Measurements from ENCODE around the gene TMPRSS4. TPM values are rescaled to one million over a fixed set of nuclear protein-coding genes. Genes with fewer than 3 reads are reported as not detected.

Gene TMPRSS4
- total RNA-seq, 1 experiment from 2014 or later, result 1.5 TPM

- Histone ChIP-seq H3K27me3 (ENCODE audit: insufficient read depth, low read length) (no peaks in the 10 kb centered on the region), H3K9ac (ENCODE audit: low read length) (no peak overlapping the region), H3K36me3 (ENCODE audit: control insufficient read depth in 1 of 2, insufficient read depth in 2 of 2, low read length in 2 of 2) (no peaks in the 10 kb centered on the region), H3K9me2 (ENCODE audit: insufficient read depth) (no peaks in the 10 kb centered on the region), H3K4me3 (replicated peaks in 1 of 2; ENCODE audit: low read depth in 1 of 2, low read length in 2 of 2) (no peak overlapping the region), H4K20me1 (ENCODE audit: insufficient read depth) (no peaks in the 10 kb centered on the region), H3K4me2 (ENCODE audit: low read length) (no peak overlapping the region), H3K4me1 (ENCODE audit: control insufficient read depth in 1 of 2, insufficient read depth in 2 of 2, low read length in 2 of 2) (peaks cover 3 to 15% of the 10 kb centered on the region in 2 experiments; a peak in 3 of 4 replicates), H3K79me2 (ENCODE audit: insufficient read depth, low read length) (no peaks in the 10 kb centered on the region), H3K27ac (ENCODE audit: low read depth, low read length) (no peak overlapping the region), H2AFZ (ENCODE audit: low read depth, low read length, poor library complexity, severe bottlenecking) (no peak overlapping the region), H3K9me3 (ENCODE audit: control insufficient read depth in 1 of 2, insufficient read depth in 1 of 2, low read depth in 1 of 2, low read length in 2 of 2) (no peaks in the 10 kb centered on the region)
- DNase-seq (ENCODE audit: low read depth, low spot score) (no peak), ATAC-seq (no peak)
- ChIA-PET RAD21 (ENCODE audit: low non-redundant PET in 1 of 2, low total read pairs in 2 of 2, uncharacterized antibody in 2 of 2, unreplicated experiment in 2 of 2) (interaction anchor here in 1 of 2 experiments (0.7 kb wide), 1 partner anchor 21 kb away, joined by 3 read pairs; no protein-coding TSS in a partner anchor), CTCF (interaction anchor here (0.6 to 3.0 kb wide), 2 partner anchors 22 to 393 kb away, joined by 3 to 14 read pairs; no protein-coding TSS in a partner anchor), POLR2A (no interaction called here)
- TF ChIP-seq MAX (IDR thresholded peaks at IDR 0.05) (no peak), YY1 (IDR thresholded peaks at IDR 0.05; ENCODE audit: extremely low read depth, insufficient replicate concordance, low read depth, low read length) (no peak), ZFX (IDR thresholded peaks at IDR 0.05) (no peak)
- BruUV-seq (replicated peaks), result no TSS peak
- intact Hi-C loops (cut with micrococcal nuclease), result loop anchor here (5.0 kb wide), 1 partner anchor 463 kb away; no protein-coding TSS in a partner anchor
Observed at GRCh38 chr11:118148856-118149255, 72.0 kb downstream of the TMPRSS4 start.

GRCh38 chr11:118149493-118149892, 72.6 kb downstream of the TMPRSS4 start:
- H3K9ac ChIP-seq (ENCODE audit: low read length), result no peak overlapping the region
- no peak overlapping the region for H3K4me3 ChIP-seq (replicated peaks in 1 of 2; ENCODE audit: low read depth in 1 of 2, low read length in 2 of 2)
- ATAC-seq, result no peak
- no peak for DNase-seq (ENCODE audit: low read depth, low spot score)
- H3K9me2 ChIP-seq (ENCODE audit: insufficient read depth), result no peaks in the 10 kb centered on the region
- no peaks in the 10 kb centered on the region for H4K20me1 ChIP-seq (ENCODE audit: insufficient read depth)
- no peaks in the 10 kb centered on the region for H3K36me3 ChIP-seq (ENCODE audit: control insufficient read depth in 1 of 2, insufficient read depth in 2 of 2, low read length in 2 of 2)
- no peak overlapping the region for H3K4me2 ChIP-seq (ENCODE audit: low read length)
- no peaks in the 10 kb centered on the region for H3K79me2 ChIP-seq (ENCODE audit: insufficient read depth, low read length)
- no peak for TF ChIP-seq REST (IDR thresholded peaks at IDR 0.05; ENCODE audit: low read depth)
- no peak for TF ChIP-seq EZH2 (IDR thresholded peaks at IDR 0.05)
- TF ChIP-seq RAD21 (IDR thresholded peaks at IDR 0.05; ENCODE audit: low read depth), result no peak
- no peak for TF ChIP-seq ZNF274 (IDR thresholded peaks at IDR 0.05; ENCODE audit: low read depth, low read length)
- TF ChIP-seq SP1 (IDR thresholded peaks at IDR 0.05; ENCODE audit: low read depth), result no peak
- TF ChIP-seq CTCF (IDR thresholded peaks at IDR 0.05 in 2 of 3, conservative IDR thresholded peaks at IDR 0.05 in 1 of 3; ENCODE audit: borderline replicate concordance in 1 of 3, insufficient read depth in 1 of 3, low read depth in 2 of 3, low read length in 2 of 3), result no peak
- no peak for TF ChIP-seq EGR1 (IDR thresholded peaks at IDR 0.05; ENCODE audit: low read depth)
- no peak for TF ChIP-seq CBX3 (IDR thresholded peaks at IDR 0.05; ENCODE audit: low read depth)
- no TSS peak for BruUV-seq (replicated peaks)
- CTCF ChIA-PET, result interaction anchor here (0.5 to 3.0 kb wide), 3 partner anchors 14 to 392 kb away, joined by 3 to 14 read pairs (median 3); no protein-coding TSS in a partner anchor
- intact Hi-C loops (cut with micrococcal nuclease), result loop anchor here (5.0 kb wide), 1 partner anchor 463 kb away; no protein-coding TSS in a partner anchor
- H3K27ac ChIP-seq (ENCODE audit: low read depth, low read length), result no peak overlapping the region
- H3K27me3 ChIP-seq (ENCODE audit: insufficient read depth, low read length), result no peaks in the 10 kb centered on the region
- H3K4me1 ChIP-seq (ENCODE audit: control insufficient read depth in 1 of 2, insufficient read depth in 2 of 2, low read length in 2 of 2), result peaks cover 3 to 15% of the 10 kb centered on the region in 2 experiments; a peak in 3 of 4 replicates
- H2AFZ ChIP-seq (ENCODE audit: low read depth, low read length, poor library complexity, severe bottlenecking), result no peak overlapping the region
- RAD21 ChIA-PET (ENCODE audit: low non-redundant PET in 1 of 2, low total read pairs in 2 of 2, uncharacterized antibody in 2 of 2, unreplicated experiment in 2 of 2), result no interaction called here
- H3K9me3 ChIP-seq (ENCODE audit: control insufficient read depth in 1 of 2, insufficient read depth in 1 of 2, low read depth in 1 of 2, low read length in 2 of 2), result no peaks in the 10 kb centered on the region
- POLR2A ChIA-PET, result no interaction called here

Measured in HCT116 (cell line).